GM12878 (cell line): Measurements from ENCODE around the gene KCNN3. TPM values are rescaled to one million over a fixed set of nuclear protein-coding genes. Genes with fewer than 3 reads are reported as not detected.

ENCODE experiments used
- ATAC-seq: fragments of 200-7000 bp; cut with Tn5 transposase; 3 replicates; pipeline ENCODE4 v1.9.1; 2020; ENCODE audit warnings: mild to moderate bottlenecking, moderate library complexity
- BruUV-seq: library from RNA; stranded (reverse); fragments of 400-500 nt; replicated peaks from 2 replicates; lab custom pipeline; 2021; lab: Mats Ljungman, UMichigan
- CTCF ChIA-PET: fragments of 300-600 bp; sonication (Branson Sonifier 250); formaldehyde crosslinking; extraction: SDS; loops from one replicate; lab custom pipeline; 2021; ENCODE audit warnings: inconsistent platforms; lab: Yijun Ruan, JAX
- POLR2A ChIA-PET: fragments of 350-600 bp; formaldehyde crosslinking; extraction: SDS; loops from one replicate; lab custom pipeline; 2021; ENCODE audit warnings: inconsistent platforms; lab: Charles Lee
- RAD21 ChIA-PET: fragments of 300-600 bp; sonication (Branson Sonifier 250); formaldehyde crosslinking; loops from one replicate; lab custom pipeline; 2023; ENCODE audit warnings: antibody characterized with exemption; ENCODE audit not compliant: unreplicated experiment; lab: Charles Lee
- SMC1A ChIA-PET: fragments of 300-600 bp; sonication (Branson Sonifier 250); formaldehyde crosslinking; loops from one replicate; lab custom pipeline; 2023; ENCODE audit not compliant: unreplicated experiment, uncharacterized antibody; lab: Charles Lee
- DNase-seq: peaks from one replicate; pipeline ENCODE4 v3.0.0-alpha.2; 2011; ENCODE audit warnings: low read depth, low spot score
- FAIRE-seq: peaks from 3 replicates; lab custom pipeline; 2011; peaks lifted over from hg19 to GRCh38; lab: Jason Lieb, UNC
- H2AFZ ChIP-seq: 2 replicates; pipeline ENCODE4 v1.6.0; 2011; ENCODE audit warnings: low read depth, low read length, control low read depth; ENCODE audit not compliant: control insufficient read depth
- H3K27ac ChIP-seq: 2 replicates; pipeline ENCODE4 v1.5.1; 2011; ENCODE audit warnings: control low read depth; ENCODE audit not compliant: control insufficient read depth, insufficient read depth
- H3K27me3 ChIP-seq, 2 experiments: replicated peaks in 1 of 2; 2 replicates each; pipeline versions ENCODE4 v1.6.0 to v1.6.1; 2011; ENCODE audit warnings: low read length in 1 of 2; ENCODE audit not compliant: control insufficient read depth in 2 of 2, insufficient read depth in 2 of 2
- H3K36me3 ChIP-seq, 2 experiments: 2 replicates each; pipeline ENCODE4 v1.5.1; 2011; ENCODE audit warnings: low read length in 1 of 2; ENCODE audit not compliant: control insufficient read depth in 2 of 2, insufficient read depth in 2 of 2
- H3K4me1 ChIP-seq: 2 replicates; pipeline ENCODE4 v1.6.1; 2011; ENCODE audit warnings: mild to moderate bottlenecking, low read length, moderate library complexity, mixed read lengths; ENCODE audit not compliant: control insufficient read depth, insufficient read depth
- H3K4me2 ChIP-seq: 2 replicates; pipeline ENCODE4 v1.6.0; 2011; ENCODE audit warnings: control low read depth; ENCODE audit not compliant: control insufficient read depth, insufficient read depth
- H3K4me3 ChIP-seq: fragments of 200-600 bp; sonication (generic); 2 replicates; pipeline ENCODE4 v1.5.1; 2016
- H3K79me2 ChIP-seq: 2 replicates; pipeline ENCODE4 v1.6.0; 2011; ENCODE audit warnings: low read length; ENCODE audit not compliant: control insufficient read depth, insufficient read depth
- H3K9ac ChIP-seq: 2 replicates; pipeline ENCODE4 v1.8.0; 2011; ENCODE audit warnings: low read length, control low read depth, mixed read lengths; ENCODE audit not compliant: control insufficient read depth, insufficient read depth
- H3K9me3 ChIP-seq: replicated peaks from 3 replicates; pipeline ENCODE4 v1.5.1; 2011; ENCODE audit warnings: mild to moderate bottlenecking, low read length; ENCODE audit not compliant: control insufficient read depth, insufficient read depth
- H4K20me1 ChIP-seq: 2 replicates; pipeline ENCODE4 v1.6.0; 2011; ENCODE audit not compliant: control insufficient read depth, insufficient read depth
- ESRRA ChIP-seq: IDR thresholded peaks from 2 replicates; pipeline ENCODE4 v1.6.1; 2012; ENCODE audit warnings: mild to moderate bottlenecking, low read length, improper control_type of control experiment
- EZH2 ChIP-seq: IDR thresholded peaks from 2 replicates; pipeline ENCODE4 v1.6.1; 2012; ENCODE audit warnings: low read depth, mild to moderate bottlenecking, control low read depth, inconsistent platforms, low read length, borderline replicate concordance; ENCODE audit not compliant: control insufficient read depth
- NFXL1 ChIP-seq: fragments of 450-650 bp; IDR thresholded peaks from 2 replicates; pipeline ENCODE4 v1.6.1; 2017; ENCODE audit warnings: antibody characterized with exemption, mild to moderate bottlenecking, borderline replicate concordance
- NFYA ChIP-seq: IDR thresholded peaks from 2 replicates; pipeline ENCODE4 v1.6.1; 2011; ENCODE audit warnings: low read depth, mild to moderate bottlenecking, low read length, improper control_type of control experiment, borderline replicate concordance
- NRF1 ChIP-seq: conservative IDR thresholded peaks from 2 replicates; pipeline ENCODE4 v1.6.1; 2011; ENCODE audit warnings: mild to moderate bottlenecking, low read depth, low read length, improper control_type of control experiment
- PRDM15 ChIP-seq: fragments of 450-650 bp; formaldehyde crosslinking; IDR thresholded peaks from 2 replicates; pipeline ENCODE4 v1.4.0; 2020; ENCODE audit warnings: mild to moderate bottlenecking, moderate library complexity
- RFX5 ChIP-seq: IDR thresholded peaks from 2 replicates; pipeline ENCODE4 v1.6.1; 2011; ENCODE audit warnings: low read depth, low read length, improper control_type of control experiment
- TBL1XR1 ChIP-seq: IDR thresholded peaks from 2 replicates; pipeline ENCODE4 v1.6.1; 2012; ENCODE audit warnings: low read depth, low read length, improper control_type of control experiment
- ZSCAN29 ChIP-seq: fragments of 450-650 bp; IDR thresholded peaks from 2 replicates; pipeline ENCODE4 v1.6.1; 2017; ENCODE audit warnings: mild to moderate bottlenecking, moderate library complexity
- WGBS: methylation state at CpG from one replicate; pipeline ENCODE4 v1.1.6; 2016; ENCODE audit warnings: low lambda C conversion rate; ENCODE audit not compliant: insufficient replicate concordance, insufficient coverage; ENCODE audit errors: missing lambda C conversion rate; 5-methylcytosine and 5-hydroxymethylcytosine counted together
- in situ Hi-C: fragments of 300-500 bp; cut with MboI; formaldehyde crosslinking; loops from 9 replicates; pipeline ENCODE4 v1.14.3; 2018; ENCODE audit warnings: mixed read lengths
- intact Hi-C: fragments of 100-400 bp; cut with micrococcal nuclease; formaldehyde crosslinking; loops from one replicate; pipeline ENCODE4 v1.14.2; 2022; ENCODE audit not compliant: unreplicated experiment
- polyA plus RNA-seq, 11 experiments: library from polyadenylated mRNA; depleted of rRNA in 4 of 11; unstranded in 6 of 11; stranded (reverse) in 5 of 11; fragments of >200 nt; fragmentation: Nextera tagmentation in 4 of 11; fragmentation: Illumina TruSeq in 1 of 11; extraction: Ambion mirVana in 4 of 11; extraction: Trizol in 1 of 11; gene quantifications; 1 replicate in 1 of 11; 2 replicates in 10 of 11; pipeline versions ENCODE4 v1.2.1 to v1.2.3, GENCODE V29; 2011 to 2016; ENCODE audit warnings: inconsistent platforms in 2 of 11, missing spikeins in 2 of 11, low read depth in 1 of 11
- total RNA-seq, 4 experiments: library from RNA; depleted of rRNA in 3 of 4; stranded (reverse); fragments of >200 nt in 3 of 4; fragmentation: Illumina TruSeq in 1 of 4; extraction: Trizol in 1 of 4; gene quantifications; 2 replicates each; pipeline versions ENCODE4 v1.2.1 to v1.2.3, GENCODE V29; 2013 to 2021
- TF ChIP-seq, protein P1 (sequence below): fragments of 450-650 bp; IDR thresholded peaks from 2 replicates; pipeline ENCODE4 v1.6.1; 2018; ENCODE audit warnings: mild to moderate bottlenecking, low read depth, moderate library complexity; ENCODE audit not compliant: partially characterized antibody

The KCNN3 gene
- total and polyA plus RNA-seq, 10 of the 15 experiments (the other 5 are each of a cell fraction or from before 2014, with no cell fraction given), result 3.5 to 26.4 (median 14.9) TPM

DNA sequence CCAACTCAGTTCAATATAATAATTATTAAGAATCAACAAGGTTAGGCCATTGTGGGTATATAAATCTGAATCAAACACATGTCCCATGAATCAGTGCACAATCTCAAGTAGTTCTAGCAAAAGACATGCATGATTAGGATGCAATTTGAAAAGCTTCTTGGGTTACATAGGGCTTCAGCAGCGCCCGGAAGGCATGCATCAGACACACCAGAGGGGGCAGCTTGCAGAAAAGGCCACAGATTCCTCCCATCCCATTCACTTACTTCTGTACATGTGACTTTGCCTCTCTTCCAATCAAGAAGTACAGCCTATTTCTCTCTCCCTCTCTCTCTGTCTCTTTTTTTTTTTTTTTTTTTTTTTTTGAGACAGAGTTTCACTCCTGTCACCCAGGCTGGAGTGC lies 91.8 kb downstream of the KCNN3 start:
- SMC1A ChIA-PET, result interaction anchor here (0.6 kb wide), 2 partner anchors 17 to 108 kb away, joined by 3 read pairs; no protein-coding TSS in a partner anchor
- ATAC-seq (no peak), FAIRE-seq (no peak), DNase-seq (no peak)
- peaks cover 3% of the 10 kb centered on the region; the same call in 2 of the 3 replicates for H3K9me3 ChIP-seq
- TF ChIP-seq NFXL1 (no peak), NFYA (no peak)
- H2AFZ ChIP-seq, result no peak overlapping the region
- intact Hi-C loops, result no loop called here
- H3K9ac ChIP-seq, result no peak overlapping the region
- no peak overlapping the region for H3K27ac ChIP-seq
- WGBS, result 100% methylated on average over 2 of the region's 2 CpGs
- RAD21 ChIA-PET, result no interaction called here
- in situ Hi-C loops, result no loop called here
- no peak overlapping the region for H3K4me3 ChIP-seq
- no peaks in the 10 kb centered on the region for H4K20me1 ChIP-seq
- H3K27me3 ChIP-seq, result no peaks in the 10 kb centered on the region
- H3K4me1 ChIP-seq, result peaks cover 13% of the 10 kb centered on the region
- BruUV-seq, result no TSS peak
- H3K79me2 ChIP-seq, result no peaks in the 10 kb centered on the region; the same call in 1 of the 2 replicates
- CTCF ChIA-PET, result no interaction called here
- POLR2A ChIA-PET, result no interaction called here
- H3K4me2 ChIP-seq, result no peak overlapping the region
- H3K36me3 ChIP-seq, result peaks cover 8% of the 10 kb centered on the region in 2 experiments; a peak in 3 of 4 replicates

- no peak overlapping the region for H3K4me3 ChIP-seq
- intact Hi-C loops (no loop called here), in situ Hi-C loops (no loop called here)
- WGBS, result 78% methylated on average over 5 of the region's 5 CpGs
- CTCF ChIA-PET, result no interaction called here
- SMC1A ChIA-PET, result interaction anchor here (0.6 kb wide), 2 partner anchors 17 to 108 kb away, joined by 3 read pairs; no protein-coding TSS in a partner anchor
- H3K27ac ChIP-seq, result no peak overlapping the region
- no peak for ATAC-seq
- no peaks in the 10 kb centered on the region for H3K27me3 ChIP-seq
- RAD21 ChIA-PET, result no interaction called here
- H3K79me2 ChIP-seq, result no peaks in the 10 kb centered on the region; the same call in 1 of the 2 replicates
- TF ChIP-seq NRF1 (no peak), ESRRA (no peak), TBL1XR1 (no peak), ZSCAN29 (no peak), EZH2 (no peak), RFX5 (no peak), PRDM15 (CRISPR knock-in tag) (no peak)
- TF ChIP-seq, protein P1, sequence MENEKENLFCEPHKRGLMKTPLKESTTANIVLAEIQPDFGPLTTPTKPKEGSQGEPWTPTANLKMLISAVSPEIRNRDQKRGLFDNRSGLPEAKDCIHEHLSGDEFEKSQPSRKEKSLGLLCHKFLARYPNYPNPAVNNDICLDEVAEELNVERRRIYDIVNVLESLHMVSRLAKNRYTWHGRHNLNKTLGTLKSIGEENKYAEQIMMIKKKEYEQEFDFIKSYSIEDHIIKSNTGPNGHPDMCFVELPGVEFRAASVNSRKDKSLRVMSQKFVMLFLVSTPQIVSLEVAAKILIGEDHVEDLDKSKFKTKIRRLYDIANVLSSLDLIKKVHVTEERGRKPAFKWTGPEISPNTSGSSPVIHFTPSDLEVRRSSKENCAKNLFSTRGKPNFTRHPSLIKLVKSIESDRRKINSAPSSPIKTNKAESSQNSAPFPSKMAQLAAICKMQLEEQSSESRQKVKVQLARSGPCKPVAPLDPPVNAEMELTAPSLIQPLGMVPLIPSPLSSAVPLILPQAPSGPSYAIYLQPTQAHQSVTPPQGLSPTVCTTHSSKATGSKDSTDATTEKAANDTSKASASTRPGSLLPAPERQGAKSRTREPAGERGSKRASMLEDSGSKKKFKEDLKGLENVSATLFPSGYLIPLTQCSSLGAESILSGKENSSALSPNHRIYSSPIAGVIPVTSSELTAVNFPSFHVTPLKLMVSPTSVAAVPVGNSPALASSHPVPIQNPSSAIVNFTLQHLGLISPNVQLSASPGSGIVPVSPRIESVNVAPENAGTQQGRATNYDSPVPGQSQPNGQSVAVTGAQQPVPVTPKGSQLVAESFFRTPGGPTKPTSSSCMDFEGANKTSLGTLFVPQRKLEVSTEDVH, result no peak
- BruUV-seq, result no TSS peak
- H4K20me1 ChIP-seq, result no peaks in the 10 kb centered on the region
- peaks cover 8% of the 10 kb centered on the region in 2 experiments; a peak in 3 of 4 replicates for H3K36me3 ChIP-seq
- FAIRE-seq, result no peak
- H3K4me1 ChIP-seq, result peaks cover 13% of the 10 kb centered on the region
- H3K9ac ChIP-seq, result no peak overlapping the region
- POLR2A ChIA-PET, result no interaction called here
- H3K4me2 ChIP-seq, result no peak overlapping the region
- H3K9me3 ChIP-seq, result peaks cover 3% of the 10 kb centered on the region; the same call in 2 of the 3 replicates
- DNase-seq, result no peak
- H2AFZ ChIP-seq, result no peak overlapping the region
Observed at GRCh38 chr1:154777781-154778180, 92.3 kb downstream of the KCNN3 start.
